HL-60 (cell line): Measurements from ENCODE around the gene SBNO2.

Source experiments
- GABPA ChIP-seq: IDR thresholded peaks from 2 replicates; pipeline ENCODE4 v1.6.1; 2012; ENCODE audit warnings: low read depth
- POLR2AphosphoS5 ChIP-seq: IDR thresholded peaks from 2 replicates; pipeline ENCODE4 v1.6.1; 2012; ENCODE audit warnings: low read depth
- TF ChIP-seq, protein P1 (sequence below): IDR thresholded peaks from one replicate; pipeline ENCODE4 v1.5.1; 2011; ENCODE audit warnings: low read length, control low read depth, inconsistent platforms; ENCODE audit not compliant: insufficient read depth

DNA sequence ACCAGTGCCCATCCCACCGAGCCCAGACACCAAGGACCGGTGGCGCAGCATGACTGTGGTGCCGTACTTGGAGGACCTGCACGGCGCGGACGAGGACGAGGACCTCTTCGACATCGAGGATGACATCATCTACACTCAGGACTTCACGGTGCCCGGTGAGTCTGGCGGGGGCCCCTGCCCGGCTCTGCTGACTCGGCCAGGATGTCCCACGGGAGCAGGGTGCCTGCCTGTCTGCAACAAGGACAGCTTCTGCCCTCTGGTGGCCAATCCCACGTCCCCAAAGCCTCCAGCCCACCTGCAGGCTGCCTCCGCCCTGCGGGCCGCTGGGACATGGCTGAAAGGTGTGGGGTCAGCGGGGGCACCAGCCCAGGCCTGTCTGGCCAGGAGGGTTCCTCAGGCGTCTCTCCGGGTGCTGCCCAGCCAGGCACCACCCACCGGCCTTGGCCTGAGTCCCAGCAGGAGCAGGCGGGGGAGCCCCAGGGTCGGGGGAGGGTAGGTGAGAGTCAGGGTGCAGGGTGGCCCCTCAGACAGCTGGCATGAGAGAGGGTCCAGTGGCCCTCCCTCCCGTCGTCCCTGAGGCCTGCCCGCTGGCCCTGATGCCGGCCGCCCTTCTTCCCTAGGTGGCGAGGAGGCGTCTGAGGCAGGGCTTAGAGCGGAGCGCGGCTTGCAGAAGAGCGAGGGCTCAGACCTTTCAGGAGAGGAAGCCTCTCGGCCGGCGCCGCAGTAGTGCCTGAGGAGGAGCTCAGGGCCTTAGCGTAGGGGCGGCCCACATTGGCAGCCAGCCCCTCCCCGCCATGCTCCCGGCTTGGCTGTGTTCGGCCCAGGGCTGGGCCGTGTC, 49.2 kb upstream of the SBNO2 start:
- TF ChIP-seq, protein P1, sequence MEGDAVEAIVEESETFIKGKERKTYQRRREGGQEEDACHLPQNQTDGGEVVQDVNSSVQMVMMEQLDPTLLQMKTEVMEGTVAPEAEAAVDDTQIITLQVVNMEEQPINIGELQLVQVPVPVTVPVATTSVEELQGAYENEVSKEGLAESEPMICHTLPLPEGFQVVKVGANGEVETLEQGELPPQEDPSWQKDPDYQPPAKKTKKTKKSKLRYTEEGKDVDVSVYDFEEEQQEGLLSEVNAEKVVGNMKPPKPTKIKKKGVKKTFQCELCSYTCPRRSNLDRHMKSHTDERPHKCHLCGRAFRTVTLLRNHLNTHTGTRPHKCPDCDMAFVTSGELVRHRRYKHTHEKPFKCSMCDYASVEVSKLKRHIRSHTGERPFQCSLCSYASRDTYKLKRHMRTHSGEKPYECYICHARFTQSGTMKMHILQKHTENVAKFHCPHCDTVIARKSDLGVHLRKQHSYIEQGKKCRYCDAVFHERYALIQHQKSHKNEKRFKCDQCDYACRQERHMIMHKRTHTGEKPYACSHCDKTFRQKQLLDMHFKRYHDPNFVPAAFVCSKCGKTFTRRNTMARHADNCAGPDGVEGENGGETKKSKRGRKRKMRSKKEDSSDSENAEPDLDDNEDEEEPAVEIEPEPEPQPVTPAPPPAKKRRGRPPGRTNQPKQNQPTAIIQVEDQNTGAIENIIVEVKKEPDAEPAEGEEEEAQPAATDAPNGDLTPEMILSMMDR, result peak; percentile 25
- TF ChIP-seq POLR2AphosphoS5, result no peak
- TF ChIP-seq GABPA, result no peak
